ENCODE measurements around the gene CPLX1.

DNA sequence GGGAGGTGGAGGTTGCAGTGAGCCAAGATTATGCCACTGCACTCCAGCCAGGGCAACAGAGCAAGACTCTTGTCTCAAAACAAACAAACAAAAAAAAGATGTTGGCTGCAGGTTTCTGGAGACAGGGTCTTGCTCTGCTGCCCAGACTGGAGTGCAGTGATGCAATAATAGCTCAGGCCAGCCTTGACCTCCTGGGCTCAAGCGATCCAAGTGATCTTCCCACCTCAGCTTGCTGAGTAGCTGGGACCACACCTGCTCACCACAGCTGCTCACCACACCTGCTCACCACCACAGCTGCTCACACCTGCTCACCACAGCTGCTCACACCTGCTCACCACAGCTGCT lies 29.9 kb upstream of the CPLX1 start:
- TF ChIP-seq, protein P1, sequence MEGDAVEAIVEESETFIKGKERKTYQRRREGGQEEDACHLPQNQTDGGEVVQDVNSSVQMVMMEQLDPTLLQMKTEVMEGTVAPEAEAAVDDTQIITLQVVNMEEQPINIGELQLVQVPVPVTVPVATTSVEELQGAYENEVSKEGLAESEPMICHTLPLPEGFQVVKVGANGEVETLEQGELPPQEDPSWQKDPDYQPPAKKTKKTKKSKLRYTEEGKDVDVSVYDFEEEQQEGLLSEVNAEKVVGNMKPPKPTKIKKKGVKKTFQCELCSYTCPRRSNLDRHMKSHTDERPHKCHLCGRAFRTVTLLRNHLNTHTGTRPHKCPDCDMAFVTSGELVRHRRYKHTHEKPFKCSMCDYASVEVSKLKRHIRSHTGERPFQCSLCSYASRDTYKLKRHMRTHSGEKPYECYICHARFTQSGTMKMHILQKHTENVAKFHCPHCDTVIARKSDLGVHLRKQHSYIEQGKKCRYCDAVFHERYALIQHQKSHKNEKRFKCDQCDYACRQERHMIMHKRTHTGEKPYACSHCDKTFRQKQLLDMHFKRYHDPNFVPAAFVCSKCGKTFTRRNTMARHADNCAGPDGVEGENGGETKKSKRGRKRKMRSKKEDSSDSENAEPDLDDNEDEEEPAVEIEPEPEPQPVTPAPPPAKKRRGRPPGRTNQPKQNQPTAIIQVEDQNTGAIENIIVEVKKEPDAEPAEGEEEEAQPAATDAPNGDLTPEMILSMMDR (IDR thresholded peaks at IDR 0.05): no peak
- TF ChIP-seq POLR2A (IDR thresholded peaks at IDR 0.05): no peak
